Fibroblast of skin of back (primary cell): ENCODE data around the gene MRPL2.
A peak's percentile ranks its signal among the peaks of the same experiment; 100 is the strongest.
"Not testable (repeated sequence)": the region's sequence is repeated elsewhere in the genome, so short reads cannot be mapped to it uniquely, and the experiment has no call there.

Experiments
- DNase-seq: peaks from one replicate; pipeline ENCODE4 v3.0.0-alpha.2; 2013

The MRPL2 gene

GRCh38 chr6:43052842-43053544, 6.2 kb downstream of the MRPL2 start:
- peak; percentile 21 for DNase-seq

- no peak for DNase-seq
These were observed 6.9 kb downstream of the MRPL2 start for GRCh38 chr6:43052225-43052841.

GRCh38 chr6:43050981-43051380, 8.3 kb downstream of the MRPL2 start:
- no peak for DNase-seq

GRCh38 chr6:43047998-43048397, 11.2 kb downstream of the MRPL2 start:
- DNase-seq: no peak

GRCh38 chr6:43045371-43045930, 13.8 kb downstream of the MRPL2 start:
- DNase-seq: no peak

- DNase-seq: no peak
These were observed 15.9 kb downstream of the MRPL2 start for GRCh38 chr6:43043310-43043709.

GRCh38 chr6:43041475-43041874, 17.8 kb downstream of the MRPL2 start:
- not testable (repeated sequence) for DNase-seq

GRCh38 chr6:43040542-43041257, 18.5 kb downstream of the MRPL2 start:
- no peak for DNase-seq

GRCh38 chr6:43038727-43039126, 20.5 kb downstream of the MRPL2 start:
- DNase-seq: no peak

- no peak for DNase-seq
These were observed 21.5 kb downstream of the MRPL2 start for GRCh38 chr6:43037706-43038105.

GRCh38 chr6:43037197-43037596, 22.0 kb downstream of the MRPL2 start:
- no peak for DNase-seq

- DNase-seq: no peak
These were observed 22.5 kb downstream of the MRPL2 start for GRCh38 chr6:43036712-43037111.

- no peak for DNase-seq
These were observed 23.6 kb downstream of the MRPL2 start for GRCh38 chr6:43035495-43036194.

- DNase-seq: no peak
These were observed 25.1 kb downstream of the MRPL2 start for GRCh38 chr6:43034190-43034525.

- no peak for DNase-seq
These were observed 25.6 kb downstream of the MRPL2 start for GRCh38 chr6:43033496-43034189.

GRCh38 chr6:43032326-43032725, 26.9 kb downstream of the MRPL2 start:
- no peak for DNase-seq

GRCh38 chr6:43029120-43029519, 30.1 kb downstream of the MRPL2 start:
- no peak for DNase-seq

- DNase-seq: no peak
These were observed 32.9 kb downstream of the MRPL2 start for GRCh38 chr6:43026365-43026764.

GRCh38 chr6:43024436-43024835, 34.8 kb downstream of the MRPL2 start:
- no peak for DNase-seq

- DNase-seq: peak; percentile 77
These were observed 37.8 kb downstream of the MRPL2 start, which contains the start of gene RRP36 for GRCh38 chr6:43021270-43022047. RRP36 (plus strand) TSS chr6:43021623; CDS start chr6:43021655, 32 bp downstream.

GRCh38 chr6:43020847-43021246, 38.4 kb downstream of the MRPL2 start:
- no peak for DNase-seq
